ENCODE measurements around the gene ARHGAP9. TPM values are rescaled to one million over a fixed set of nuclear protein-coding genes. Genes with fewer than 3 reads are reported as not detected.

Gene ARHGAP9
- total RNA-seq, 1 experiment from 2014 or later, result not detected

GRCh38 chr12:57488402-57489156 is 8.9 kb upstream of the ARHGAP9 start:
- Histone ChIP-seq H4K20me1 (ENCODE audit: insufficient read depth) (peaks cover 33% of the 10 kb centered on the region), H3K4me1 (replicated peaks; ENCODE audit: insufficient read depth) (no peaks in the 10 kb centered on the region; the same call in 1 of the 2 replicates), H3K27me3 (ENCODE audit: insufficient read depth, low read depth) (no peaks in the 10 kb centered on the region), H3K4me3 (peak overlapping the region; percentile 97), H3K36me3 (ENCODE audit: low read depth) (peaks cover 43% of the 10 kb centered on the region), H3K27ac (peak overlapping the region; percentile 73), H3K9me2 (ENCODE audit: insufficient read depth) (no peaks in the 10 kb centered on the region), H3F3A (ENCODE audit: insufficient read depth, low read depth) (peaks cover 35% of the 10 kb centered on the region; the same call in 1 of the 2 replicates), H3K79me2 (ENCODE audit: low read depth) (peaks cover 41% of the 10 kb centered on the region), H3K4me2 (peak overlapping the region; percentile 98), H3K9me3 (ENCODE audit: insufficient read depth, low read depth) (no peaks in the 10 kb centered on the region), H2AFZ (peak overlapping the region; percentile 9; the same call in 1 of the 2 replicates)
- no peak for TF ChIP-seq CTCF (conservative IDR thresholded peaks at IDR 0.05)
- TF ChIP-seq EZH2 (IDR thresholded peaks at IDR 0.05; ENCODE audit: low read depth), result no peak
- intact Hi-C loops (cut with micrococcal nuclease; ENCODE audit: unreplicated experiment), result no loop called here
- BruUV-seq (replicated peaks), result no TSS peak
- CTCF ChIA-PET, result interaction anchor here (0.6 to 0.7 kb wide), 2 partner anchors 32 to 356 kb away, joined by 3 to 11 read pairs; no protein-coding TSS in a partner anchor
- POLR2A ChIA-PET (ENCODE audit: unreplicated experiment), result no interaction called here
- no peak for DNase-seq

GRCh38 chr12:57487597-57488401 is 8.1 kb upstream of the ARHGAP9 start, which contains the start of gene MARS1:
Gene MARS1 (plus strand): TSS chr12:57488068. CDS start chr12:57488091, 23 bp downstream.
- CTCF ChIA-PET, result interaction anchor here (0.6 kb wide), 1 partner anchor 829 kb away, joined by 3 read pairs; no protein-coding TSS in a partner anchor

More at GRCh38 chr12:57487597-57488401, 8.1 kb upstream of the ARHGAP9 start, which contains the start of gene MARS1:
- no peaks in the 10 kb centered on the region for H3K9me2 ChIP-seq (ENCODE audit: insufficient read depth)
- TF ChIP-seq EZH2 (IDR thresholded peaks at IDR 0.05; ENCODE audit: low read depth) (no peak), CTCF (conservative IDR thresholded peaks at IDR 0.05) (no peak)
- peak within 1 kb of the TSS; percentile 73 for H3K27ac ChIP-seq
- peaks cover 30% of the 10 kb centered on the region for H4K20me1 ChIP-seq (ENCODE audit: insufficient read depth)
- H3K27me3 ChIP-seq (ENCODE audit: insufficient read depth, low read depth), result no peaks in the 10 kb centered on the region
- DNase-seq, result peak; percentile 87 to 95
- H3F3A ChIP-seq (ENCODE audit: insufficient read depth, low read depth), result peaks cover 39% of the 10 kb centered on the region; the same call in 1 of the 2 replicates
- peaks cover 41% of the 10 kb centered on the region for H3K36me3 ChIP-seq (ENCODE audit: low read depth)
- POLR2A ChIA-PET (ENCODE audit: unreplicated experiment), result no interaction called here
- BruUV-seq (replicated peaks), result no TSS peak
- peak within 1 kb of the TSS; percentile 9; the same call in 1 of the 2 replicates for H2AFZ ChIP-seq
- peaks cover 39% of the 10 kb centered on the region for H3K79me2 ChIP-seq (ENCODE audit: low read depth)
- H3K4me1 ChIP-seq (replicated peaks; ENCODE audit: insufficient read depth), result no peaks in the 10 kb centered on the region; the same call in 1 of the 2 replicates
- peak within 1 kb of the TSS; percentile 98 for H3K4me2 ChIP-seq
- intact Hi-C loops (cut with micrococcal nuclease; ENCODE audit: unreplicated experiment), result no loop called here
- H3K4me3 ChIP-seq, result peak within 1 kb of the TSS; percentile 97
- no peaks in the 10 kb centered on the region for H3K9me3 ChIP-seq (ENCODE audit: insufficient read depth, low read depth)
